Activated T-cell treated with anti-CD3 and anti-CD28 coated beads for 48 hours (primary cell): ENCODE results near the gene PTPN5.

ENCODE experiments used
- DNase-seq: peaks from one replicate; pipeline ENCODE4 v3.0.0-alpha.2; 2020; ENCODE audit warnings: low read depth

Gene PTPN5

GRCh38 chr11:18773104-18773503 is 18.5 kb downstream of the PTPN5 start:
- no peak for DNase-seq

GRCh38 chr11:18772211-18772610 is 19.4 kb downstream of the PTPN5 start:
- DNase-seq: no peak

GRCh38 chr11:18771266-18772035 is 20.1 kb downstream of the PTPN5 start:
- DNase-seq: no peak

- no peak for DNase-seq
Observed at GRCh38 chr11:18770479-18771125, 21.0 kb downstream of the PTPN5 start.

GRCh38 chr11:18769802-18770456 is 21.7 kb downstream of the PTPN5 start:
- no peak for DNase-seq

GRCh38 chr11:18768978-18769377 is 22.6 kb downstream of the PTPN5 start:
- DNase-seq: no peak

- DNase-seq: no peak
Observed at GRCh38 chr11:18768472-18768901, 23.1 kb downstream of the PTPN5 start.

GRCh38 chr11:18766015-18766414 is 25.6 kb downstream of the PTPN5 start:
- DNase-seq: no peak

GRCh38 chr11:18765554-18765953 is 26.0 kb downstream of the PTPN5 start:
- DNase-seq: no peak

- no peak for DNase-seq
Observed at GRCh38 chr11:18761741-18762140, 29.9 kb downstream of the PTPN5 start.

- no peak for DNase-seq
Observed at GRCh38 chr11:18761144-18761543, 30.5 kb downstream of the PTPN5 start.

- DNase-seq: no peak
Observed at GRCh38 chr11:18757811-18758210, 33.8 kb downstream of the PTPN5 start.

GRCh38 chr11:18756889-18757288 is 34.7 kb downstream of the PTPN5 start:
- no peak for DNase-seq

- DNase-seq: no peak
Observed at GRCh38 chr11:18754308-18754707, 37.3 kb downstream of the PTPN5 start.

GRCh38 chr11:18752502-18752901 is 39.1 kb downstream of the PTPN5 start:
- no peak for DNase-seq

GRCh38 chr11:18750944-18751343 is 40.7 kb downstream of the PTPN5 start:
- no peak for DNase-seq

GRCh38 chr11:18749681-18750319 is 41.8 kb downstream of the PTPN5 start:
- DNase-seq: no peak

- DNase-seq: no peak
Observed at GRCh38 chr11:18748766-18749365, 42.7 kb downstream of the PTPN5 start.

GRCh38 chr11:18745251-18745650 is 46.3 kb downstream of the PTPN5 start:
- no peak for DNase-seq

- DNase-seq: no peak
Observed at GRCh38 chr11:18743900-18744514, 47.6 kb downstream of the PTPN5 start.

GRCh38 chr11:18743365-18743764 is 48.2 kb downstream of the PTPN5 start:
- no peak for DNase-seq

- no peak for DNase-seq
Observed at GRCh38 chr11:18741783-18742182, 49.8 kb downstream of the PTPN5 start.
